IMR-90 (cell line): ENCODE data around the gene TCERG1. TPM values are rescaled to one million over a fixed set of nuclear protein-coding genes. Genes with fewer than 3 reads are reported as not detected.

Experiments used
- ATAC-seq: fragments of 200-7000 bp; cut with Tn5 transposase; 2 replicates; pipeline ENCODE4 v1.9.1; 2020; ENCODE audit warnings: low read depth, mild to moderate bottlenecking, moderate library complexity
- BruUV-seq: library from RNA; stranded (reverse); fragments of 400-500 nt; replicated peaks from 2 replicates; lab custom pipeline; 2021; lab: Mats Ljungman, UMichigan
- CTCF ChIA-PET: fragments of 300-600 bp; formaldehyde crosslinking; extraction: SDS; loops from one replicate; lab custom pipeline; 2021; ENCODE audit warnings: antibody characterized with exemption; lab: Yijun Ruan, JAX
- POLR2A ChIA-PET: fragments of 300-600 bp; sonication (Branson Sonifier 250); formaldehyde crosslinking; loops from one replicate; lab custom pipeline; 2022; ENCODE audit warnings: antibody characterized with exemption; ENCODE audit not compliant: unreplicated experiment; lab: Charles Lee
- DNase-seq: peaks from one replicate; pipeline ENCODE4 v3.0.0; 2013
- H2AFZ ChIP-seq: replicated peaks from 2 replicates; pipeline ENCODE3; 2013; ENCODE audit warnings: low read length, mild to moderate bottlenecking; ENCODE audit not compliant: poor library complexity
- H2AK5ac ChIP-seq: 2 replicates; pipeline ENCODE4 v1.6.1; 2013; ENCODE audit warnings: low read depth, low read length, inconsistent platforms
- H2AK9ac ChIP-seq: replicated peaks from 2 replicates; pipeline ENCODE3; 2013; ENCODE audit warnings: mild to moderate bottlenecking, low read depth, low read length, moderate library complexity; ENCODE audit not compliant: poor library complexity
- H2BK120ac ChIP-seq: 2 replicates; pipeline ENCODE4 v1.6.1; 2013; ENCODE audit warnings: low read depth, low read length, inconsistent platforms
- H2BK15ac ChIP-seq: 3 replicates; pipeline ENCODE4 v1.6.1; 2013; ENCODE audit warnings: low read depth, low read length, inconsistent platforms
- H2BK20ac ChIP-seq: 2 replicates; pipeline ENCODE4 v1.6.1; 2013; ENCODE audit warnings: low read depth, mild to moderate bottlenecking, inconsistent platforms, low read length, moderate library complexity
- H2BK5ac ChIP-seq: 2 replicates; pipeline ENCODE4 v1.6.1; 2013; ENCODE audit warnings: mild to moderate bottlenecking, low read depth, low read length, inconsistent platforms; ENCODE audit not compliant: poor library complexity, severe bottlenecking
- H3K14ac ChIP-seq: replicated peaks from 2 replicates; pipeline ENCODE4 v1.6.1; 2013; ENCODE audit warnings: low read depth, low read length, inconsistent platforms
- H3K18ac ChIP-seq: 2 replicates; pipeline ENCODE4 v1.6.1; 2013; ENCODE audit warnings: low read depth, low read length, control low read depth
- H3K23ac ChIP-seq: 2 replicates; pipeline ENCODE4 v1.6.1; 2013; ENCODE audit warnings: low read depth, low read length, inconsistent platforms
- H3K27ac ChIP-seq: 2 replicates; pipeline ENCODE4 v1.5.1; 2013; ENCODE audit warnings: mild to moderate bottlenecking, control low read depth, low read length; ENCODE audit not compliant: insufficient read depth
- H3K27me3 ChIP-seq: 2 replicates; pipeline ENCODE4 v1.6.1; 2013; ENCODE audit warnings: low read length; ENCODE audit not compliant: control insufficient read depth, insufficient read depth
- H3K36me3 ChIP-seq: 2 replicates; pipeline ENCODE4 v1.6.1; 2013; ENCODE audit warnings: low read length, mixed read lengths; ENCODE audit not compliant: control insufficient read depth, insufficient read depth
- H3K4ac ChIP-seq: 2 replicates; pipeline ENCODE4 v1.6.1; 2013; ENCODE audit warnings: low read depth, low read length, inconsistent platforms
- H3K4me1 ChIP-seq: 2 replicates; pipeline ENCODE4 v1.6.1; 2013; ENCODE audit warnings: low read length, mixed read lengths; ENCODE audit not compliant: control insufficient read depth, insufficient read depth
- H3K4me2 ChIP-seq: 2 replicates; pipeline ENCODE4 v1.6.1; 2013; ENCODE audit warnings: low read depth, mild to moderate bottlenecking, control low read depth, low read length, moderate library complexity
- H3K4me3 ChIP-seq: 2 replicates; pipeline ENCODE4 v1.5.1; 2013; ENCODE audit warnings: low read depth, mild to moderate bottlenecking, control low read depth, low read length, moderate library complexity; ENCODE audit not compliant: insufficient read depth
- H3K56ac ChIP-seq: 2 replicates; pipeline ENCODE4 v1.6.1; 2013; ENCODE audit warnings: low read length, inconsistent platforms; ENCODE audit not compliant: insufficient read depth; ENCODE audit errors: extremely low read depth
- H3K79me1 ChIP-seq, 2 experiments: 2 replicates each; pipeline ENCODE4 v1.6.1; 2013; ENCODE audit warnings: low read length in 2 of 2, inconsistent platforms in 1 of 2, low read depth in 1 of 2
- H3K9ac ChIP-seq: 2 replicates; pipeline ENCODE4 v1.6.1; 2013; ENCODE audit warnings: low read depth, low read length, control low read depth
- H3K9me1 ChIP-seq: 2 replicates; pipeline ENCODE4 v1.6.1; 2013; ENCODE audit warnings: low read length, inconsistent platforms; ENCODE audit not compliant: insufficient read depth
- H3K9me3 ChIP-seq: 2 replicates; pipeline ENCODE4 v1.6.1; 2013; ENCODE audit warnings: low read length; ENCODE audit not compliant: control insufficient read depth, insufficient read depth
- H4K20me1 ChIP-seq: 2 replicates; pipeline ENCODE4 v1.6.1; 2013; ENCODE audit warnings: low read length, inconsistent platforms; ENCODE audit not compliant: insufficient read depth
- H4K5ac ChIP-seq: 2 replicates; pipeline ENCODE4 v1.6.1; 2013; ENCODE audit warnings: mild to moderate bottlenecking, low read depth, low read length, control low read depth
- H4K8ac ChIP-seq, 2 experiments: 2 replicates each; pipeline ENCODE4 v1.6.1; 2013; ENCODE audit warnings: low read depth in 2 of 2, low read length in 2 of 2, control low read depth in 1 of 2, inconsistent platforms in 1 of 2
- H4K91ac ChIP-seq: 2 replicates; pipeline ENCODE4 v1.6.1; 2013; ENCODE audit warnings: low read depth, low read length, inconsistent platforms; ENCODE audit not compliant: insufficient read depth
- BHLHE40 ChIP-seq: fragments of 150-350 bp; IDR thresholded peaks from 2 replicates; pipeline ENCODE4 v1.6.1; 2016; ENCODE audit warnings: mild to moderate bottlenecking, low read depth, low read length
- CEBPB ChIP-seq: IDR thresholded peaks from 2 replicates; pipeline ENCODE4 v1.6.1; 2012; ENCODE audit warnings: low read depth, low read length, improper control_type of control experiment
- CHD1 ChIP-seq: IDR thresholded peaks from 2 replicates; pipeline ENCODE4 v1.6.1; 2012; ENCODE audit warnings: low read depth, low read length, improper control_type of control experiment
- MAFK ChIP-seq: IDR thresholded peaks from 2 replicates; pipeline ENCODE4 v1.6.1; 2012; ENCODE audit warnings: low read depth, low read length, improper control_type of control experiment
- MAZ ChIP-seq: IDR thresholded peaks from 2 replicates; pipeline ENCODE4 v1.6.1; 2012; ENCODE audit warnings: low read depth, mild to moderate bottlenecking, low read length, improper control_type of control experiment, moderate library complexity, borderline replicate concordance
- MXI1 ChIP-seq: IDR thresholded peaks from 2 replicates; pipeline ENCODE4 v1.6.1; 2012; ENCODE audit warnings: low read depth, mild to moderate bottlenecking, low read length, moderate library complexity, borderline replicate concordance
- NFE2L2 ChIP-seq: fragments of 150-350 bp; IDR thresholded peaks from 2 replicates; pipeline ENCODE4 v1.6.1; 2016; ENCODE audit warnings: low read depth, mild to moderate bottlenecking, low read length
- POLR2A ChIP-seq: IDR thresholded peaks from 2 replicates; pipeline ENCODE4 v1.6.1; 2012; ENCODE audit warnings: mild to moderate bottlenecking, low read depth, low read length
- RAD21 ChIP-seq: IDR thresholded peaks from 2 replicates; pipeline ENCODE4 v1.6.1; 2012; ENCODE audit warnings: low read length, improper control_type of control experiment
- RCOR1 ChIP-seq: IDR thresholded peaks from 2 replicates; pipeline ENCODE4 v1.6.1; 2012; ENCODE audit warnings: mild to moderate bottlenecking, low read length, improper control_type of control experiment; ENCODE audit not compliant: insufficient replicate concordance
- RFX5 ChIP-seq: IDR thresholded peaks from 2 replicates; pipeline ENCODE4 v1.8.0; 2012; ENCODE audit warnings: low read depth, mild to moderate bottlenecking, low read length, moderate library complexity
- SMC3 ChIP-seq: fragments of 150-350 bp; IDR thresholded peaks from 2 replicates; pipeline ENCODE4 v1.6.1; 2016; ENCODE audit warnings: low read depth, mild to moderate bottlenecking, antibody characterized with exemption, low read length, moderate library complexity
- dilution Hi-C: fragments of 300-500 bp; cut with HindIII; formaldehyde crosslinking; loops from one replicate; pipeline ENCODE4 v1.14.3; 2018; ENCODE audit warnings: low sequenced_read_pairs; ENCODE audit not compliant: unreplicated experiment
- in situ Hi-C: fragments of 300-500 bp; cut with MboI; formaldehyde crosslinking; loops from 3 replicates; pipeline ENCODE4 v1.14.3; 2019; ENCODE audit warnings: low sequenced_read_pairs, inconsistent platforms, mixed read lengths
- intact Hi-C: fragments of 100-400 bp; cut with micrococcal nuclease; formaldehyde crosslinking; loops from 2 replicates; pipeline ENCODE4 v1.10.0; 2022
- polyA plus RNA-seq, 3 experiments: library from polyadenylated mRNA; depleted of rRNA; stranded (reverse); fragments of >200 nt; gene quantifications; 2 replicates each; pipeline ENCODE4 v1.2.3, GENCODE V29; 2012; ENCODE audit warnings: low replicate concordance in 1 of 3
- total RNA-seq: library from RNA; depleted of rRNA; stranded (reverse); fragments of >200 nt; gene quantifications from 2 replicates; pipeline ENCODE4 v1.2.3, GENCODE V29; 2012
- TF ChIP-seq, protein P1 (sequence below): conservative IDR thresholded peaks from 2 replicates; pipeline ENCODE4 v1.5.1; 2012; ENCODE audit warnings: mild to moderate bottlenecking, low read depth, low read length, improper control_type of control experiment
- TF ChIP-seq, protein P2 (sequence below): fragments of 150-350 bp; IDR thresholded peaks from 2 replicates; pipeline ENCODE4 v1.6.1; 2016; ENCODE audit warnings: low read depth, mild to moderate bottlenecking, low read length, moderate library complexity, borderline replicate concordance
- TF ChIP-seq, protein P3 (sequence below): fragments of 150-350 bp; IDR thresholded peaks from 2 replicates; pipeline ENCODE4 v1.6.1; 2017; ENCODE audit warnings: mild to moderate bottlenecking, antibody characterized with exemption, low read length, low read depth

Gene TCERG1
- total and polyA plus RNA-seq, 2 of the 4 experiments (the other 2 are of a cell fraction) = 21.9 to 44.7 TPM

DNA sequence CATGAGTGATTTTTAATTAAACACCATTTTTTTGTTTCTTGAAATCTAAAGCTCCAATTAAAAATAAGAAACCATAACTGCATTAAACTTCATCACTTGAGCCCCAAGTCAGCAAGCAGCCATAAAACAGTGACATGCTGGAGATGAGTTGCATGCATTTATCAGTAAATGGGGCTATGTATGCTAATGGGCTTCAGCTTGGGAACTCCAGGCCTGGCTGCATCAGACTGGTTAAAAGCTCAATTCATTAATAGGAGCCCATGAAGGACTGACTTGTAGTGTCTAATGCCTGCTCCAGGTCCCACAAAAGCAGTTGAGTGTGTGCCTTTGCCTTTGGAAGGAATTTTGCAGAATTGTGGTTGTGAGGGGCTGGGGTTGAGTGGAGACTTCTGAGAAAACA is 102.5 kb downstream of the TCERG1 start:
- Histone ChIP-seq H3K56ac (no peak overlapping the region), H3K9me1 (no peaks in the 10 kb centered on the region), H3K9me3 (no peaks in the 10 kb centered on the region), H2BK20ac (no peak overlapping the region), H3K9ac (no peak overlapping the region), H2BK120ac (no peak overlapping the region), H2AK9ac (no peak overlapping the region), H4K8ac (no peak overlapping the region), H3K14ac (no peak overlapping the region), H3K4me1 (no peaks in the 10 kb centered on the region), H3K4ac (no peak overlapping the region), H3K79me1 (no peaks in the 10 kb centered on the region), H3K23ac (no peak overlapping the region), H3K4me2 (no peak overlapping the region), H4K5ac (no peak overlapping the region), H2BK15ac (no peak overlapping the region), H4K20me1 (no peaks in the 10 kb centered on the region), H3K27ac (no peak overlapping the region), H3K27me3 (no peaks in the 10 kb centered on the region), H2AFZ (no peak overlapping the region), H2BK5ac (no peak overlapping the region), H4K91ac (no peak overlapping the region), H2AK5ac (no peak overlapping the region), H3K18ac (no peak overlapping the region), H3K4me3 (no peak overlapping the region), H3K36me3 (no peaks in the 10 kb centered on the region)
- in situ Hi-C loops = loop anchor here (10.0 to 25.0 kb wide), 3 partner anchors 645 to 1038 kb away; no protein-coding TSS in a partner anchor
- dilution Hi-C loops = loop anchor here (25.0 kb wide), 1 partner anchor 413 kb away; no protein-coding TSS in a partner anchor
- intact Hi-C loops = loop anchor here (10.0 kb wide), 1 partner anchor 1025 kb away; no protein-coding TSS in a partner anchor
- POLR2A ChIA-PET = no interaction called here
- no peak for DNase-seq
- no peak for TF ChIP-seq MXI1
- no peak for TF ChIP-seq MAZ
- no peak for TF ChIP-seq CHD1
- TF ChIP-seq, protein P1, sequence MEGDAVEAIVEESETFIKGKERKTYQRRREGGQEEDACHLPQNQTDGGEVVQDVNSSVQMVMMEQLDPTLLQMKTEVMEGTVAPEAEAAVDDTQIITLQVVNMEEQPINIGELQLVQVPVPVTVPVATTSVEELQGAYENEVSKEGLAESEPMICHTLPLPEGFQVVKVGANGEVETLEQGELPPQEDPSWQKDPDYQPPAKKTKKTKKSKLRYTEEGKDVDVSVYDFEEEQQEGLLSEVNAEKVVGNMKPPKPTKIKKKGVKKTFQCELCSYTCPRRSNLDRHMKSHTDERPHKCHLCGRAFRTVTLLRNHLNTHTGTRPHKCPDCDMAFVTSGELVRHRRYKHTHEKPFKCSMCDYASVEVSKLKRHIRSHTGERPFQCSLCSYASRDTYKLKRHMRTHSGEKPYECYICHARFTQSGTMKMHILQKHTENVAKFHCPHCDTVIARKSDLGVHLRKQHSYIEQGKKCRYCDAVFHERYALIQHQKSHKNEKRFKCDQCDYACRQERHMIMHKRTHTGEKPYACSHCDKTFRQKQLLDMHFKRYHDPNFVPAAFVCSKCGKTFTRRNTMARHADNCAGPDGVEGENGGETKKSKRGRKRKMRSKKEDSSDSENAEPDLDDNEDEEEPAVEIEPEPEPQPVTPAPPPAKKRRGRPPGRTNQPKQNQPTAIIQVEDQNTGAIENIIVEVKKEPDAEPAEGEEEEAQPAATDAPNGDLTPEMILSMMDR = no peak
- no peak for TF ChIP-seq NFE2L2
- TF ChIP-seq, protein P2, sequence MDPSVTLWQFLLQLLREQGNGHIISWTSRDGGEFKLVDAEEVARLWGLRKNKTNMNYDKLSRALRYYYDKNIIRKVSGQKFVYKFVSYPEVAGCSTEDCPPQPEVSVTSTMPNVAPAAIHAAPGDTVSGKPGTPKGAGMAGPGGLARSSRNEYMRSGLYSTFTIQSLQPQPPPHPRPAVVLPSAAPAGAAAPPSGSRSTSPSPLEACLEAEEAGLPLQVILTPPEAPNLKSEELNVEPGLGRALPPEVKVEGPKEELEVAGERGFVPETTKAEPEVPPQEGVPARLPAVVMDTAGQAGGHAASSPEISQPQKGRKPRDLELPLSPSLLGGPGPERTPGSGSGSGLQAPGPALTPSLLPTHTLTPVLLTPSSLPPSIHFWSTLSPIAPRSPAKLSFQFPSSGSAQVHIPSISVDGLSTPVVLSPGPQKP = no peak
- no peak for TF ChIP-seq RCOR1
- no peak for TF ChIP-seq SMC3
- TF ChIP-seq BHLHE40 = no peak
- no peak for TF ChIP-seq CEBPB
- no peak for TF ChIP-seq MAFK
- TF ChIP-seq RAD21 = no peak
- TF ChIP-seq RFX5 = no peak
- TF ChIP-seq, protein P3, sequence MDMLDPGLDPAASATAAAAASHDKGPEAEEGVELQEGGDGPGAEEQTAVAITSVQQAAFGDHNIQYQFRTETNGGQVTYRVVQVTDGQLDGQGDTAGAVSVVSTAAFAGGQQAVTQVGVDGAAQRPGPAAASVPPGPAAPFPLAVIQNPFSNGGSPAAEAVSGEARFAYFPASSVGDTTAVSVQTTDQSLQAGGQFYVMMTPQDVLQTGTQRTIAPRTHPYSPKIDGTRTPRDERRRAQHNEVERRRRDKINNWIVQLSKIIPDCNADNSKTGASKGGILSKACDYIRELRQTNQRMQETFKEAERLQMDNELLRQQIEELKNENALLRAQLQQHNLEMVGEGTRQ = no peak
- no peak for TF ChIP-seq POLR2A
- CTCF ChIA-PET = no interaction called here
- no TSS peak for BruUV-seq
- no peak for ATAC-seq
